DND-41 (cell line): Measurements from ENCODE around the gene HOTAIR.

ENCODE experiments used
- ATAC-seq: fragments of 200-7000 bp; cut with Tn5 transposase; 3 replicates; pipeline ENCODE4 v1.9.1; 2021; ENCODE audit warnings: low read depth; ENCODE audit not compliant: insufficient read depth
- DNase-seq: peaks from one replicate; pipeline ENCODE4 v3.0.0-alpha.2; 2020
- H2AFZ ChIP-seq: 2 replicates; pipeline ENCODE4 v1.6.0; 2012; ENCODE audit warnings: low read depth, low read length
- H3K27ac ChIP-seq: 2 replicates; pipeline ENCODE4 v1.5.1; 2012; ENCODE audit warnings: low read length, inconsistent platforms
- H3K27me3 ChIP-seq: fragments of 200-600 bp; sonication (generic); 2 replicates; pipeline ENCODE4 v1.6.0; 2012; ENCODE audit warnings: low read length, mild to moderate bottlenecking, inconsistent platforms; ENCODE audit not compliant: insufficient read depth, poor library complexity
- H3K36me3 ChIP-seq: 2 replicates; pipeline ENCODE4 v1.5.1; 2012; ENCODE audit warnings: low read length, inconsistent platforms; ENCODE audit not compliant: insufficient read depth
- H3K4me1 ChIP-seq: 2 replicates; pipeline ENCODE4 v1.5.1; 2012; ENCODE audit warnings: mild to moderate bottlenecking, low read length; ENCODE audit not compliant: insufficient read depth
- H3K4me2 ChIP-seq: 2 replicates; pipeline ENCODE4 v1.6.0; 2012; ENCODE audit warnings: mild to moderate bottlenecking, moderate library complexity, low read length, inconsistent platforms; ENCODE audit not compliant: insufficient read depth
- H3K4me3 ChIP-seq, 2 experiments: fragments of 200-600 bp in 1 of 2; shearing (Covaris generic) in 1 of 2; 2 replicates each; pipeline ENCODE4 v1.5.1; 2012 to 2016; ENCODE audit warnings: inconsistent platforms in 2 of 2, low read length in 2 of 2, mild to moderate bottlenecking in 2 of 2, low read depth in 1 of 2, moderate library complexity in 1 of 2
- H3K79me2 ChIP-seq: 2 replicates; pipeline ENCODE4 v1.6.0; 2012; ENCODE audit warnings: low read length, inconsistent platforms; ENCODE audit not compliant: insufficient read depth
- H3K9ac ChIP-seq: 2 replicates; pipeline ENCODE4 v1.6.0; 2012; ENCODE audit warnings: low read depth, mild to moderate bottlenecking, inconsistent platforms, low read length, moderate library complexity
- H3K9me3 ChIP-seq: 2 replicates; pipeline ENCODE4 v1.5.1; 2012; ENCODE audit warnings: low read length, moderate library complexity, mild to moderate bottlenecking, inconsistent platforms; ENCODE audit not compliant: insufficient read depth, severe bottlenecking
- H4K20me1 ChIP-seq: 2 replicates; pipeline ENCODE4 v1.6.0; 2012; ENCODE audit warnings: low read length; ENCODE audit not compliant: insufficient read depth
- EZH2 ChIP-seq: IDR thresholded peaks from 3 replicates; pipeline ENCODE4 v1.6.1; 2012; ENCODE audit warnings: borderline replicate concordance, low read depth, mild to moderate bottlenecking, moderate library complexity, low read length, inconsistent platforms; ENCODE audit not compliant: severe bottlenecking
- TF ChIP-seq, protein P1 (sequence below): IDR thresholded peaks from 2 replicates; pipeline ENCODE4 v1.5.1; 2012; ENCODE audit warnings: borderline replicate concordance, low read length, moderate library complexity, mild to moderate bottlenecking; ENCODE audit not compliant: poor library complexity, severe bottlenecking; ENCODE audit errors: extremely low read depth

HOTAIR gene

DNA sequence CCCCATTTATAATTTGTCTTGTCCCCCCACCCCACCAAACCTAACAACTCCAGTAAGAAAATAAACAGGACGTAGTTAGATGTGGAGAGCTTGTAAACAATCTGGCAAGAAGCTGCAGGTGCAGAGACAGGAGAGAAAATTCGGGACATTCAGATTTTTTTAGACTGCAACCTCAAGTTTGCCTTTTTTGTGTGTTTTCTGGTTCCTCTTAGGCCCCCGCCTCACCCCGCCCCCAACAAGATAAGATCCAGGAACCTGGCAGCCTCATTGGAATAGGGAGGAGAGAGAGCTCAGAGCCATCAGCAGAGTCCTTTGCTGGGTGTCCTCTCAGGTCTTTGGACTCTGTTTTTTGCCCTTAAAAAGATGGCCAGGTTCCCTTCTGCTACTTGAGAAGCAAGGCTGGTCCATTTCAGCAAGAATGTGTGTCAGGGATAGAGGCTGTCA, 13.1 kb upstream of the HOTAIR start:
- Histone ChIP-seq H3K9ac (no peak overlapping the region), H2AFZ (no peak overlapping the region), H3K27ac (no peak overlapping the region), H4K20me1 (no peaks in the 10 kb centered on the region), H3K4me2 (no peak overlapping the region), H3K9me3 (no peaks in the 10 kb centered on the region), H3K79me2 (no peaks in the 10 kb centered on the region), H3K4me1 (peaks cover 13% of the 10 kb centered on the region), H3K4me3 (no peak overlapping the region), H3K27me3 (peaks cover 79% of the 10 kb centered on the region), H3K36me3 (no peaks in the 10 kb centered on the region)
- no peak for ATAC-seq
- TF ChIP-seq, protein P1, sequence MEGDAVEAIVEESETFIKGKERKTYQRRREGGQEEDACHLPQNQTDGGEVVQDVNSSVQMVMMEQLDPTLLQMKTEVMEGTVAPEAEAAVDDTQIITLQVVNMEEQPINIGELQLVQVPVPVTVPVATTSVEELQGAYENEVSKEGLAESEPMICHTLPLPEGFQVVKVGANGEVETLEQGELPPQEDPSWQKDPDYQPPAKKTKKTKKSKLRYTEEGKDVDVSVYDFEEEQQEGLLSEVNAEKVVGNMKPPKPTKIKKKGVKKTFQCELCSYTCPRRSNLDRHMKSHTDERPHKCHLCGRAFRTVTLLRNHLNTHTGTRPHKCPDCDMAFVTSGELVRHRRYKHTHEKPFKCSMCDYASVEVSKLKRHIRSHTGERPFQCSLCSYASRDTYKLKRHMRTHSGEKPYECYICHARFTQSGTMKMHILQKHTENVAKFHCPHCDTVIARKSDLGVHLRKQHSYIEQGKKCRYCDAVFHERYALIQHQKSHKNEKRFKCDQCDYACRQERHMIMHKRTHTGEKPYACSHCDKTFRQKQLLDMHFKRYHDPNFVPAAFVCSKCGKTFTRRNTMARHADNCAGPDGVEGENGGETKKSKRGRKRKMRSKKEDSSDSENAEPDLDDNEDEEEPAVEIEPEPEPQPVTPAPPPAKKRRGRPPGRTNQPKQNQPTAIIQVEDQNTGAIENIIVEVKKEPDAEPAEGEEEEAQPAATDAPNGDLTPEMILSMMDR: no peak
- TF ChIP-seq EZH2: no peak
- DNase-seq: no peak

DNA sequence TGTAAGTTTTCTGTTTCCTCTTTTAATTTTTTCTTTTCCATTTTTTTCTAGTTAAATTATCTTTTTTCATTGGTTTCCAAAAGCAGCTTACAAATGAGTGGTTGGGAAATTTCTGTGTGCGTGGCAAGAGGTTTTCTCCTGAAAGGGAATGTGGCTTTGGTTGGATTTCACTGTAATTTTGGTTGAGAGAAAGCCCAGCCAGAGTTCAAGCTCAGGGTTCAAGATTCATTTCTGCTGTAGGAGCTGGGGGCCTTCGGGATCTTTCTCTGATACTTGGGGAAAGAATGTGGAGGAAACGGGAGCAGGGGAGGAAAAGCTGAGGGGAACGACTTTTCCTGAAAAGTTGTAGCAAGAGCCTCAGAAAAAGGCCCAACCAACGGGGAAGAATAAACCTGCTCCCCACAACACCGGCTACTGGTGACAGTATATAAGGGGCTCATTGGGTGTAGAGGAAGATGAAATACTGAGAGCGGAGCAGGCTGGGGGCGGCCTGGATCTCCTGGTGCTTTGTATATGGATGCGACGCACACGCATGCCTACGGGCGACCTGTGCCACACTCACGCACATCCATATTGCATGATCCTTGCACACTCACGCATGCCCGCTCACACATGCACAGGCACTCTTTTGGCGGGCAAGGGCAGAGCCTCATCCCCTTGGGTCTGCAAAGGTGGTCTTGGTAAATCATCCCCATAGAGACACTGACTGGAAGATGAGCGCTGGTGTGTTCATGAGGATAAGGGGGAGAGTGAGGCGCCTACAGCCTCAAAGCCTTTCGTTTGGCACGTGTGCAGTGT, 12.1 kb upstream of the HOTAIR start:
- Histone ChIP-seq H3K4me2 (no peak overlapping the region), H2AFZ (no peak overlapping the region), H3K79me2 (no peaks in the 10 kb centered on the region), H4K20me1 (no peaks in the 10 kb centered on the region), H3K9ac (no peak overlapping the region), H3K9me3 (no peaks in the 10 kb centered on the region), H3K27me3 (peaks cover 80% of the 10 kb centered on the region), H3K36me3 (no peaks in the 10 kb centered on the region), H3K4me1 (peaks cover 13% of the 10 kb centered on the region), H3K27ac (no peak overlapping the region), H3K4me3 (no peak overlapping the region)
- TF ChIP-seq EZH2: no peak
- TF ChIP-seq, protein P1: no peak
- DNase-seq (no peak), ATAC-seq (no peak)

DNA sequence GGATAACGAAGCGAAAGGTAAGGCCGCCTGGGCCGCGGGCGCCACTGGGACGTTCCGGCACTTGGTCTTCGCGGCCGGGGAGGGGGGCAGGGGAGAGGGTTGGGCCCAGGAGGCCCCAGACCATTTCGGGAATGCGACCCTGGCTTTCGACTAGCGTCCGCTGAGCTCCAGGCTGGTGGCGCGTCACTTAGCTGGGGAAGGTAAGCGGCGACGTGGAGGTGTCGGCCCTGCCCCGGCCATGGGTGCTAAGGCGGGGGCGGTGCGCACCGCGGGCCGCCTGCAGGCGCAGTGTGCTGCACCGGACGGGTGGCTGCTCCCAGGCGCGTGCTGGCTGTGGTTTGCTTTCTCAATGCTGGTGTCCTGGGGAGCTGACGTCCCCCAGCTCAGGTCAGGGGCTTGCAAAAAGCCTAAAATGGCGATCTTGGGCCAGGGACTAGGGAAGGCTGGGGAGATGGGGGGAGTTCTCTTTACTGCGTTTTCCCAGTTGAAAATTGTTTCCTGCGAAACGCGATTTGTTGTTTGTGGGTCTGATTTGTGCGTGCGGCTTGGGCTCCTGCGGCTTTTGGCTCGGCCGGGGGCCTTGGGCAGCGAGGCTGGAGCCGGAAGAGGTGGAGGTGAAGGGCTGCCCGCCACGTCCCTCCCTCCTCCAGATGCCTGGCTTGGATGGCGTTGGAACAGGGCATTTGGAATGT, 11.4 kb upstream of the HOTAIR start:
- TF ChIP-seq EZH2: no peak
- Histone ChIP-seq H3K4me1 (peaks cover 13% of the 10 kb centered on the region), H3K9ac (no peak overlapping the region), H3K36me3 (no peaks in the 10 kb centered on the region), H3K9me3 (no peaks in the 10 kb centered on the region), H3K4me3 (no peak overlapping the region), H3K4me2 (no peak overlapping the region), H3K27me3 (peaks cover 80% of the 10 kb centered on the region), H3K79me2 (no peaks in the 10 kb centered on the region), H4K20me1 (no peaks in the 10 kb centered on the region), H3K27ac (no peak overlapping the region), H2AFZ (no peak overlapping the region)
- no peak for DNase-seq
- no peak for ATAC-seq

DNA sequence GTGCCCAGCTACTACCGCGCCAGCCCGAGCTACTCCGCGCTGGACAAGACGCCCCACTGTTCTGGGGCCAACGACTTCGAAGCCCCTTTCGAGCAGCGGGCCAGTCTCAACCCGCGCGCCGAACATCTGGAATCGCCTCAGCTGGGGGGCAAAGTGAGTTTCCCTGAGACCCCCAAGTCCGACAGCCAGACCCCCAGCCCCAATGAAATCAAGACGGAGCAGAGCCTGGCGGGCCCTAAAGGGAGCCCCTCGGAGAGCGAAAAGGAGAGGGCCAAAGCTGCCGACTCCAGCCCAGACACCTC, 10.9 kb upstream of the HOTAIR start:
- H3K9ac ChIP-seq: no peak overlapping the region
- H3K4me1 ChIP-seq: peaks cover 13% of the 10 kb centered on the region
- DNase-seq: no peak
- ATAC-seq: no peak
- H3K36me3 ChIP-seq: no peaks in the 10 kb centered on the region
- H3K27ac ChIP-seq: no peak overlapping the region
- H3K4me2 ChIP-seq: no peak overlapping the region
- H3K27me3 ChIP-seq: peaks cover 80% of the 10 kb centered on the region
- H3K4me3 ChIP-seq: no peak overlapping the region
- no peak for TF ChIP-seq EZH2
- TF ChIP-seq, protein P1: no peak
- no peak overlapping the region for H2AFZ ChIP-seq
- H3K79me2 ChIP-seq: no peaks in the 10 kb centered on the region
- H3K9me3 ChIP-seq: no peaks in the 10 kb centered on the region
- no peaks in the 10 kb centered on the region for H4K20me1 ChIP-seq
